ENCODE results near the gene SFTPB. TPM values are rescaled to one million over a fixed set of nuclear protein-coding genes. Genes with fewer than 3 reads are reported as not detected.
A peak's percentile ranks its signal among the peaks of the same experiment; 100 is the strongest.

SFTPB gene
- total RNA-seq, 4 donors from 2014 or later, result not detected

DNA sequence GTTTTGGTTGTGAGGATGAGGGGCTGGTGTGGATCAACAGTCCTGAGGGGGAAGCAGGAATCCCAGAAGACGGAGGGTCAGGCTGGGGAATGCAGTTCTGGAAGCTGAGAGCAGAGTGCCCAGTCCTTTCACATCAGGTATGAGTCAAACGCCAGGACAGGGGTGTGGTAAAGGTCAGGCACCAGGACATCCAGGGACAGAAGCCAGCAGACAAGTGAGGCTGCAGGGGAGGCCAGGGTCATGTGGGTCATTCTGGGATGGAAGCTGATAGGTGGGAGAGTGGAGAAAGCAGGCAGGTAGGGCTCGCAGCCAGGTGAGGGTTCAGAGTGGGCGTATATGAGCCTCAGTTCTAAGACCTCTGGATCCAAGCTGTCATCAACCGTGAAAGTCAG, 13.4 kb upstream of the SFTPB start:
- ATAC-seq (peak; percentile 57 to 72), DNase-seq (peak; percentile 62 to 91)
- in situ Hi-C loops (cut with MboI; ENCODE audit: low sequenced_read_pairs in 4 of 4), result no loop called here
- intact Hi-C loops (cut with DNase I; ENCODE audit: low total_unique reads), result no loop called here
- Histone ChIP-seq H3K9me3 (no peaks in the 10 kb centered on the region), H3K4me1 (peaks cover 33 to 45% of the 10 kb centered on the region in 2 donors), H3K36me3 (no peaks in the 10 kb centered on the region), H3K27me3 (no peaks in the 10 kb centered on the region), H3K27ac (peak overlapping the region; percentile 87 to 93 (median 90)), H3K4me3 (peak overlapping the region in 1 of 4 donors; percentile 8)
- peak; percentile 24 to 49 for TF ChIP-seq POLR2A (IDR thresholded peaks at IDR 0.05)
- TF ChIP-seq, protein P1, sequence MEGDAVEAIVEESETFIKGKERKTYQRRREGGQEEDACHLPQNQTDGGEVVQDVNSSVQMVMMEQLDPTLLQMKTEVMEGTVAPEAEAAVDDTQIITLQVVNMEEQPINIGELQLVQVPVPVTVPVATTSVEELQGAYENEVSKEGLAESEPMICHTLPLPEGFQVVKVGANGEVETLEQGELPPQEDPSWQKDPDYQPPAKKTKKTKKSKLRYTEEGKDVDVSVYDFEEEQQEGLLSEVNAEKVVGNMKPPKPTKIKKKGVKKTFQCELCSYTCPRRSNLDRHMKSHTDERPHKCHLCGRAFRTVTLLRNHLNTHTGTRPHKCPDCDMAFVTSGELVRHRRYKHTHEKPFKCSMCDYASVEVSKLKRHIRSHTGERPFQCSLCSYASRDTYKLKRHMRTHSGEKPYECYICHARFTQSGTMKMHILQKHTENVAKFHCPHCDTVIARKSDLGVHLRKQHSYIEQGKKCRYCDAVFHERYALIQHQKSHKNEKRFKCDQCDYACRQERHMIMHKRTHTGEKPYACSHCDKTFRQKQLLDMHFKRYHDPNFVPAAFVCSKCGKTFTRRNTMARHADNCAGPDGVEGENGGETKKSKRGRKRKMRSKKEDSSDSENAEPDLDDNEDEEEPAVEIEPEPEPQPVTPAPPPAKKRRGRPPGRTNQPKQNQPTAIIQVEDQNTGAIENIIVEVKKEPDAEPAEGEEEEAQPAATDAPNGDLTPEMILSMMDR (IDR thresholded peaks at IDR 0.05 in 4 of 5, conservative IDR thresholded peaks at IDR 0.05 in 1 of 5), result no peak

DNA sequence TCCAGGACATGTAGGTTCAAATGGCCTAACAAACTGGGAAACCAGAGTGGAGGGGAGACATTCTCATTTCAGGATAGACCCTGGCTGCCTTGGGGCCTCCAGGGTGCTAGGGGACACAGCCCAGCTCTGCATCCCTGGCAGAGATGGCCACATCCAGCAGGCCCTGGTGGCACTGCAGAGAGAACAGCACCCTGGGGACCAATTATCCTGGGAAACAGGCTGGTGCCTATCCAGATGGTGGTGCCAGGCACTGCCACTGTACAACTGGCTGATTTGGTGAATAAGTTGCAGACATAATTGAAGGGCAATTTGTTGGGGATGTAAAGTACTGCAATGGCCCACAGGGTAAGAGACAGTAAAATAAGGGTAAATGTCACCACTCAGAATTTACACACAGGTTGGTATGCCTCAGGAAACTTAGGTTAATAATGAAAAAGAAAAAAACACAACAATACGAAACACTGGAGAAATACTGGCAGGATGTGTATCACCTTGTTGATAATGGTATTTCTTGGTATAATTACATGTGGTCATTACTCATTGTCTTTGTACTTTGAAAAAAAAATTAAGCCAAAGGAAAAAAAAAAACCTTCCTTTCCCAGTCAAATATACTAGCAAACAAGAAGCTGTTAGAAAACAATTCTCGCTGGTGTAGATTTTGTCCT, 12.8 kb upstream of the SFTPB start:
- DNase-seq (peak in 1 of 2 donors; percentile 20), ATAC-seq (no peak)
- H3K9me3 ChIP-seq, result no peaks in the 10 kb centered on the region
- no peak for TF ChIP-seq POLR2A (IDR thresholded peaks at IDR 0.05)
- TF ChIP-seq, protein P1 (IDR thresholded peaks at IDR 0.05 in 4 of 5, conservative IDR thresholded peaks at IDR 0.05 in 1 of 5), result no peak
- no peak overlapping the region for H3K4me3 ChIP-seq
- no peaks in the 10 kb centered on the region for H3K36me3 ChIP-seq
- no peaks in the 10 kb centered on the region for H3K27me3 ChIP-seq
- H3K4me1 ChIP-seq, result peaks cover 33 to 45% of the 10 kb centered on the region in 2 donors
- peak overlapping the region; percentile 87 to 93 (median 90) for H3K27ac ChIP-seq
- in situ Hi-C loops (cut with MboI; ENCODE audit: low sequenced_read_pairs in 4 of 4), result no loop called here
- intact Hi-C loops (cut with DNase I; ENCODE audit: low total_unique reads), result no loop called here

DNA sequence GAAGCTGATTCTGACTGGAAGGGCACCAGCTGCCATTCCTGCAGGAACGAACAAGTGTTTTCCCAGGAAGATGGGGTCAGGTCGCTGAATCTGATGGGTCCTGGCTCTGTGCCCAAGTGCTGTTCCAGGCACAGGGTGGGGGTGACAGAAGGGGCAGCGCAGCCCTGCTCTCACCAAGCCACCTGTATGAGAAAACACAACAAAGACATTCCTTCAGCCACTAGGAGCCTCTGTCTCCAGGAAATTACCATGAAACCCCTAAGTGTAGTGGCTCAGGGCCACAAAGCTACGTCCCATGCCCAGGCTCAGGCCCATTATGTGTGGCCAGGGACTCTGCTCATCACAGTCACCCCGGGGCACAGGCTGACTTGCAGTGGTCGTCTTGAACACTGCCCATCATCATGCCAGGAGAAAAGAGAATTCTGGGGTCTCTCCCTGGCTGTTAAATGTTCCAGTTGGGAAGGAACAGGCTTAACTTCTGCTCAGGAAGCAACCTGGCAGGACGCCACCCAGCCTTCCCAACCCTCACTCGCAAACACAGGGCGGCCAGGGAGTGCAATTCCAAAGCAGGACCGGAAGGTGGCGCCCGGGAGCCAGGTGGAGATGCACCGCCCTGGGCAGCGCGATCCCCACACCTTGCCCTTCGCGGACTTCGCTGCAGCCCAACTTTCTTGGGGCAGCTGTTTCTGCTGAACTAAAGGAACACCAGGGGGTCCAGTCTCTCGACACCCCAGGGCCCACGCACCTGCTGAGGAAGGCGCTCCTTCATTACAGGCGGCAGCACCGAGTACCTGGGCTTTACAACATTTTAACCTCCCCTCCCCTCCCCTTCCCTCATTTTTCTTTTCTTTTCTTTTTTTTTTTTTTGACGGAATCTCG, 11.0 kb upstream of the SFTPB start:
- in situ Hi-C loops (cut with MboI; ENCODE audit: low sequenced_read_pairs in 4 of 4), result no loop called here
- intact Hi-C loops (cut with DNase I; ENCODE audit: low total_unique reads), result loop anchor here (1.0 to 2.0 kb wide), 2 partner anchors 28 to 136 kb away; no protein-coding TSS in a partner anchor
- H3K4me1 ChIP-seq, result peaks cover 45 to 57% of the 10 kb centered on the region in 2 donors
- no peaks in the 10 kb centered on the region for H3K36me3 ChIP-seq
- H3K9me3 ChIP-seq, result no peaks in the 10 kb centered on the region
- H3K4me3 ChIP-seq, result no peak overlapping the region
- DNase-seq, result peak; percentile 86 to 94
- TF ChIP-seq POLR2A (IDR thresholded peaks at IDR 0.05), result no peak
- TF ChIP-seq, protein P1 (IDR thresholded peaks at IDR 0.05 in 4 of 5, conservative IDR thresholded peaks at IDR 0.05 in 1 of 5), result peak; percentile 98 to 100 (median 99)
- no peaks in the 10 kb centered on the region for H3K27me3 ChIP-seq
- peak overlapping the region; percentile 87 to 93 (median 90) for H3K27ac ChIP-seq
- peak; percentile 38 to 50 for ATAC-seq

DNA sequence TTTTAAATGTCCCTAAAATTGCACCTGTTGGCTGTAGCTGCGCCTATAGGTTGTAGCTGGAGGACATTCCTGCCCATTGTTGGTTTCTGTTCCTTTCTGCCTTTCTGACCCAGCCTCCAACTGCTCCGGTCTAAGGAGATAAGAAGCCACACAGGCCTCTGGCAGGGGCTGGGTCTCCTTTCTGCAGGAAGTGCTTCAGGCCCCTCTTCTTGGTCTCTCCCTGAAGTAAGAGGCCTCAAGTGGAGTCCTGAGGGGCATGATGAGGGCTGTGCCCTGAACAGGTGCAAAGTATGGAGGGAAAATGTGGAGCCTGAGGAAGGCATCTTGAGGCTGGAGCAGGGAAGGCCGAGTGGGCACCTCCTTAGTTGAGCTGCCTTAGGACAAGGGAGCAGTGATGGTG, 10.4 kb upstream of the SFTPB start:
- H3K4me1 ChIP-seq, result peaks cover 48 to 62% of the 10 kb centered on the region in 2 donors
- ATAC-seq (no peak), DNase-seq (no peak)
- H3K9me3 ChIP-seq, result no peaks in the 10 kb centered on the region
- no peaks in the 10 kb centered on the region for H3K36me3 ChIP-seq
- intact Hi-C loops (cut with DNase I; ENCODE audit: low total_unique reads), result loop anchor here (2.0 kb wide), 1 partner anchor 136 kb away; no protein-coding TSS in a partner anchor
- no peaks in the 10 kb centered on the region for H3K27me3 ChIP-seq
- in situ Hi-C loops (cut with MboI; ENCODE audit: low sequenced_read_pairs in 4 of 4), result no loop called here
- no peak overlapping the region for H3K4me3 ChIP-seq
- H3K27ac ChIP-seq, result peak overlapping the region; percentile 64 to 93 (median 88)
- TF ChIP-seq, protein P1 (IDR thresholded peaks at IDR 0.05 in 4 of 5, conservative IDR thresholded peaks at IDR 0.05 in 1 of 5), result no peak
- no peak for TF ChIP-seq POLR2A (IDR thresholded peaks at IDR 0.05)
